ENCODE data around the gene FAM3C.

Gene FAM3C

GRCh38 chr7:121397822-121398221 is 1.7 kb upstream of the FAM3C start:
- H3K36me3 ChIP-seq (ENCODE audit: insufficient read depth, insufficient read length, low read length), result peaks cover 11% of the 10 kb centered on the region
- no peak for DNase-seq (ENCODE audit: low read depth, low spot score)
- TF ChIP-seq YY1 (IDR thresholded peaks at IDR 0.05; ENCODE audit: insufficient read depth, insufficient read length), result no peak
- TF ChIP-seq SUZ12 (IDR thresholded peaks at IDR 0.05; ENCODE audit: extremely low read depth, insufficient read depth, insufficient read length), result no peak
- TF ChIP-seq ZNF274 (IDR thresholded peaks at IDR 0.05; ENCODE audit: low read depth, low read length), result no peak
- no peak overlapping the region for H3K9ac ChIP-seq (ENCODE audit: insufficient read length, low read depth)
- no peak overlapping the region for H3K4me3 ChIP-seq (ENCODE audit: insufficient read length, low read depth)
- H3K9me3 ChIP-seq (ENCODE audit: insufficient read depth, low read length), result peaks cover 3% of the 10 kb centered on the region; the same call in 1 of the 2 replicates
- H3K4me1 ChIP-seq (ENCODE audit: insufficient read depth, insufficient read length), result no peaks in the 10 kb centered on the region
- H3K27me3 ChIP-seq (ENCODE audit: insufficient read depth, insufficient read length), result no peaks in the 10 kb centered on the region

GRCh38 chr7:121397361-121397760 is 1.3 kb upstream of the FAM3C start:
- Histone ChIP-seq H3K9me3 (ENCODE audit: insufficient read depth, low read length) (peaks cover 8% of the 10 kb centered on the region), H3K36me3 (ENCODE audit: insufficient read depth, insufficient read length, low read length) (peaks cover 16% of the 10 kb centered on the region), H3K27me3 (ENCODE audit: insufficient read depth, insufficient read length) (no peaks in the 10 kb centered on the region), H3K9ac (ENCODE audit: insufficient read length, low read depth) (no peak overlapping the region), H3K4me1 (ENCODE audit: insufficient read depth, insufficient read length) (no peaks in the 10 kb centered on the region), H3K4me3 (ENCODE audit: insufficient read length, low read depth) (no peak overlapping the region)
- no peak for DNase-seq (ENCODE audit: low read depth, low spot score)
- no peak for TF ChIP-seq SUZ12 (IDR thresholded peaks at IDR 0.05; ENCODE audit: extremely low read depth, insufficient read depth, insufficient read length)
- TF ChIP-seq YY1 (IDR thresholded peaks at IDR 0.05; ENCODE audit: insufficient read depth, insufficient read length), result no peak
- TF ChIP-seq ZNF274 (IDR thresholded peaks at IDR 0.05; ENCODE audit: low read depth, low read length), result no peak

- Histone ChIP-seq H3K9me3 (ENCODE audit: insufficient read depth, low read length) (peaks cover 10% of the 10 kb centered on the region), H3K36me3 (ENCODE audit: insufficient read depth, insufficient read length, low read length) (peaks cover 20% of the 10 kb centered on the region), H3K27me3 (ENCODE audit: insufficient read depth, insufficient read length) (no peaks in the 10 kb centered on the region), H3K4me1 (ENCODE audit: insufficient read depth, insufficient read length) (no peaks in the 10 kb centered on the region), H3K9ac (ENCODE audit: insufficient read length, low read depth) (peak overlapping the region; percentile 81), H3K4me3 (ENCODE audit: insufficient read length, low read depth) (peak overlapping the region; percentile 71)
- no peak for DNase-seq (ENCODE audit: low read depth, low spot score)
- TF ChIP-seq ZNF274 (IDR thresholded peaks at IDR 0.05; ENCODE audit: low read depth, low read length), result no peak
- TF ChIP-seq YY1 (IDR thresholded peaks at IDR 0.05; ENCODE audit: insufficient read depth, insufficient read length), result no peak
- TF ChIP-seq SUZ12 (IDR thresholded peaks at IDR 0.05; ENCODE audit: extremely low read depth, insufficient read depth, insufficient read length), result no peak
These were observed 581 bp downstream of the FAM3C start for GRCh38 chr7:121395494-121395960.

- H3K4me3 ChIP-seq (ENCODE audit: insufficient read length, low read depth), result peak overlapping the region; percentile 71
- no peaks in the 10 kb centered on the region for H3K27me3 ChIP-seq (ENCODE audit: insufficient read depth, insufficient read length)
- no peak overlapping the region for H3K9ac ChIP-seq (ENCODE audit: insufficient read length, low read depth)
- H3K36me3 ChIP-seq (ENCODE audit: insufficient read depth, insufficient read length, low read length), result peaks cover 20% of the 10 kb centered on the region
- H3K9me3 ChIP-seq (ENCODE audit: insufficient read depth, low read length), result peaks cover 10% of the 10 kb centered on the region
- H3K4me1 ChIP-seq (ENCODE audit: insufficient read depth, insufficient read length), result no peaks in the 10 kb centered on the region
- no peak for TF ChIP-seq ZNF274 (IDR thresholded peaks at IDR 0.05; ENCODE audit: low read depth, low read length)
- no peak for TF ChIP-seq SUZ12 (IDR thresholded peaks at IDR 0.05; ENCODE audit: extremely low read depth, insufficient read depth, insufficient read length)
- no peak for TF ChIP-seq YY1 (IDR thresholded peaks at IDR 0.05; ENCODE audit: insufficient read depth, insufficient read length)
- DNase-seq (ENCODE audit: low read depth, low spot score), result no peak
These were observed 1.4 kb downstream of the FAM3C start for GRCh38 chr7:121394709-121395140.

GRCh38 chr7:121393005-121393366 is 3.1 kb downstream of the FAM3C start:
- H3K36me3 ChIP-seq (ENCODE audit: insufficient read depth, insufficient read length, low read length), result peaks cover 20% of the 10 kb centered on the region
- no peaks in the 10 kb centered on the region for H3K4me1 ChIP-seq (ENCODE audit: insufficient read depth, insufficient read length)
- H3K9me3 ChIP-seq (ENCODE audit: insufficient read depth, low read length), result peaks cover 10% of the 10 kb centered on the region
- H3K9ac ChIP-seq (ENCODE audit: insufficient read length, low read depth), result no peak overlapping the region
- H3K27me3 ChIP-seq (ENCODE audit: insufficient read depth, insufficient read length), result no peaks in the 10 kb centered on the region
- no peak for DNase-seq (ENCODE audit: low read depth, low spot score)
- no peak overlapping the region for H3K4me3 ChIP-seq (ENCODE audit: insufficient read length, low read depth)
- TF ChIP-seq SUZ12 (IDR thresholded peaks at IDR 0.05; ENCODE audit: extremely low read depth, insufficient read depth, insufficient read length), result no peak

- H3K4me3 ChIP-seq (ENCODE audit: insufficient read length, low read depth), result no peak overlapping the region
- no peak for TF ChIP-seq ZNF274 (IDR thresholded peaks at IDR 0.05; ENCODE audit: low read depth, low read length)
- H3K9me3 ChIP-seq (ENCODE audit: insufficient read depth, low read length), result peaks cover 10% of the 10 kb centered on the region
- DNase-seq (ENCODE audit: low read depth, low spot score), result no peak
- no peaks in the 10 kb centered on the region for H3K27me3 ChIP-seq (ENCODE audit: insufficient read depth, insufficient read length)
- H3K4me1 ChIP-seq (ENCODE audit: insufficient read depth, insufficient read length), result no peaks in the 10 kb centered on the region
- no peak overlapping the region for H3K9ac ChIP-seq (ENCODE audit: insufficient read length, low read depth)
- H3K36me3 ChIP-seq (ENCODE audit: insufficient read depth, insufficient read length, low read length), result peaks cover 20% of the 10 kb centered on the region
These were observed 3.7 kb downstream of the FAM3C start for GRCh38 chr7:121392277-121393004.

- H3K27me3 ChIP-seq (ENCODE audit: insufficient read depth, insufficient read length), result no peaks in the 10 kb centered on the region
- H3K36me3 ChIP-seq (ENCODE audit: insufficient read depth, insufficient read length, low read length), result peaks cover 20% of the 10 kb centered on the region
- TF ChIP-seq YY1 (IDR thresholded peaks at IDR 0.05; ENCODE audit: insufficient read depth, insufficient read length) (no peak), SUZ12 (IDR thresholded peaks at IDR 0.05; ENCODE audit: extremely low read depth, insufficient read depth, insufficient read length) (no peak), ZNF274 (IDR thresholded peaks at IDR 0.05; ENCODE audit: low read depth, low read length) (no peak)
- DNase-seq (ENCODE audit: low read depth, low spot score), result no peak
- no peaks in the 10 kb centered on the region for H3K4me1 ChIP-seq (ENCODE audit: insufficient read depth, insufficient read length)
- H3K9ac ChIP-seq (ENCODE audit: insufficient read length, low read depth), result no peak overlapping the region
- peaks cover 10% of the 10 kb centered on the region for H3K9me3 ChIP-seq (ENCODE audit: insufficient read depth, low read length)
- H3K4me3 ChIP-seq (ENCODE audit: insufficient read length, low read depth), result no peak overlapping the region
These were observed 4.4 kb downstream of the FAM3C start for GRCh38 chr7:121391686-121392085.
